GM12801 (cell line): ENCODE results near the gene RNF180.

Source experiments
- CTCF ChIP-seq: IDR thresholded peaks from one replicate; pipeline ENCODE4 v1.5.1; 2011; ENCODE audit warnings: control low read depth; ENCODE audit not compliant: insufficient read length; ENCODE audit errors: extremely low read depth

RNF180 gene

DNA sequence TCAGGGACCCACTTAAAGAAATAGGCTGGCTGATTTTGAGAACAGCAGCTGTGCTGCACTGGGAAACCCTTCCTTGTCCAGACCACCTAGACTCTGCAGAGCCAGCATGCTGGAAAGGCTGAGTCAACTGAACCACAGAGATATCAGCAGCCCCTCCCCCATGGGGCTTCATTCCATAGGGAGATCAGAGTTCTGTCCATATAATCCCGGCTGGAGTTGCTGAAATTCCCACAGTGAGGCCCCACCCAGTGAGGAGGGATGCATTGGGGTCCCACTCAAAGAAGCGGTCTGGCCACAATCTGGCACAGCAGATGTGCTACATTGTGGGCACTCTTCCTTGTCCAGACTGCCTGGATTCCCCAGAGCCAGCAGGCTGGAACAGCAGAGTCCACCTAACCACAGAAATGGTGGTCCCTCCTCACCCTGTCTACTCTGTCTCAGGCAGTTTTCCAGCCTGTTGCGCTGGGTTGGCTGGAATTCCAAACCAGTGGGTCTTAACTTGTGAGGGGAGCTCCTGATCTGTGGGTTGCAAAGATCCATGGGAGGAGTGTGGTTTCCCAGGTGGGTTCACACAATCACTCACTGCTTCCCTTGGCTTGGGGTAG, 127.1 kb downstream of the RNF180 start:
- TF ChIP-seq CTCF = no peak

GRCh38 chr5:64295101-64295500, 129.5 kb downstream of the RNF180 start:
- TF ChIP-seq CTCF = no peak

DNA sequence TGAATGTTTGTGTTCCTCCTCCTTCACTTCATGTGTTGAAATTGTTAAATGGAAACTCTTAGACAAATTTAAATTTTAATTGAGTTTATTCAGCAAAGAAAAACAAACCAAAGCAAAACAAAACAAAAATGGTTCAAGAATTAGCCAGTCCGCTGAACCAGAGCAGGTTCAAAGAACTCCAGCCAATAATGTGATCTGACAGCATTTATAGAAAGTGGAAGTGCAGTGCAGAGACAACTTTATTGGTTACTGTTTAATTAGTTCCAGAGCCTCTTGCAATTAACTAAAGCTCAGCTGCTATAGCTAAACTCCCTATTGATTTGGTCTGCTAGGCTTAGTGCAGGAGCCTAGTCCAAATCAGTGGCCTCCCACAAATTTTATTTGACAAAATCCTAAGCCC, 132.9 kb downstream of the RNF180 start:
- no peak for TF ChIP-seq CTCF

- no peak for TF ChIP-seq CTCF
These were observed 134.2 kb downstream of the RNF180 start for GRCh38 chr5:64299805-64300204.

- TF ChIP-seq CTCF = no peak
These were observed 135.9 kb downstream of the RNF180 start for GRCh38 chr5:64301566-64301965.

DNA sequence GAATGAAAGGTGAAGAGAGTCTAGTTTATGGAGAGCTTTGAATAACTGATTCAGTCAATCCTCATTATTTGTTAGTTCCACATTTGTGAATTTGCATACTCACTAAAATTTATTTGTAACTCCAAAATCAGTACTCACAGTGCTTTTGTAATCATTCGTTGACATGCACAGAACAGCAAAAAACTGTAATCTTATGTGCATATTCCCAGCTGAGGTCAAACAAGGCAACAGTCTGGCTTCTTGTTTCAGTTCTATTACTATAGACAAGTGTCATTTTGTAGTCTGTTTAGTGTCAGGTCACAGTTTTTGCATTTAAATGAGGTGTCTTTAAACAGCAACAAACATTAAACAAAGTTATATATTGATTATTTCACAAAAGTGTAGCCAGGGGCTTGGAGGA, 142.5 kb downstream of the RNF180 start:
- TF ChIP-seq CTCF = no peak

DNA sequence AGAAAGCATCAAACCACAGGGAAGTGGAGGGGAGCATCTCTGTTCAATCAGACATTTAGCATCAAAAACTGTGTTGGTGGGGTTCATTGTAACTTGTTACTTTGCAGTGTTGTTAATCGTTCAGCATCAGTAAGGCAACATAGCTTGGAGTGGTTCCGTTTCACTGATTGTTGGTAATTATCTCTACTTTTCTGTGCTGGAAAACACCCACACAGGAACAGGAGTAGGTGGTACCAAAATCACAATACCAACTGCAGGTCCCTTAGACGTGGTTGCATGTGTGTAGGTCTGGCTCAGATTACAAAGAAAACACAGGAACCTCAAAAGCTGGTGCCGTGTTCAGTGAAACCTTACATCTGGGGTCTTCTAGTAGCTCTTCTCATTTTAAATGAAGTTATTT, 146.8 kb downstream of the RNF180 start:
- TF ChIP-seq CTCF = no peak
